ENCODE data around the gene IQSEC2.

The IQSEC2 gene

GRCh38 chrX:53287493-53288138 lies 6.2 kb upstream of the IQSEC2 start:
- peaks cover 16 to 26% of the 10 kb centered on the region in 2 donors for H3K4me1 Mint-ChIP-seq
- peaks cover 0 to 31% of the 10 kb centered on the region in 2 donors for H3K27me3 Mint-ChIP-seq
- peak overlapping the region; percentile 66 to 83 for H3K4me3 Mint-ChIP-seq
- peak; percentile 86 for ATAC-seq (replicated peaks)
- no peaks in the 10 kb centered on the region for H3K9me3 Mint-ChIP-seq
- DNase-seq, result peak; percentile 28
- H3K36me3 Mint-ChIP-seq, result no peaks in the 10 kb centered on the region
- peak overlapping the region; percentile 70 for H3K27ac Mint-ChIP-seq

- peak; percentile 17 to 33 for ATAC-seq (replicated peaks)
Observed at GRCh38 chrX:53286171-53286570, 4.8 kb upstream of the IQSEC2 start.

GRCh38 chrX:53285591-53285990 lies 4.2 kb upstream of the IQSEC2 start:
- H3K4me1 Mint-ChIP-seq, result peaks cover 16 to 29% of the 10 kb centered on the region in 2 donors
- H3K27ac Mint-ChIP-seq, result no peak overlapping the region

More at GRCh38 chrX:53286171-53286570, 4.8 kb upstream of the IQSEC2 start:
- Mint-ChIP-seq H3K27me3 (peaks cover 0 to 37% of the 10 kb centered on the region in 2 donors), H3K36me3 (no peaks in the 10 kb centered on the region), H3K27ac (no peak overlapping the region), H3K4me3 (peak overlapping the region in 1 of 2 donors; percentile 36), H3K9me3 (no peaks in the 10 kb centered on the region), H3K4me1 (peaks cover 16 to 26% of the 10 kb centered on the region in 2 donors)
- DNase-seq, result no peak

GRCh38 chrX:53284684-53285447 lies 3.5 kb upstream of the IQSEC2 start:
- peak; percentile 46 to 57 for ATAC-seq (replicated peaks)
- H3K27ac Mint-ChIP-seq, result peak overlapping the region; percentile 66
- H3K36me3 Mint-ChIP-seq, result no peaks in the 10 kb centered on the region
- H3K9me3 Mint-ChIP-seq, result no peaks in the 10 kb centered on the region
- H3K4me1 Mint-ChIP-seq, result peaks cover 20 to 36% of the 10 kb centered on the region in 2 donors
- peaks cover 0 to 43% of the 10 kb centered on the region in 2 donors for H3K27me3 Mint-ChIP-seq
- no peak overlapping the region for H3K4me3 Mint-ChIP-seq
- peak; percentile 31 for DNase-seq

More at GRCh38 chrX:53285591-53285990, 4.2 kb upstream of the IQSEC2 start:
- peaks cover 0 to 37% of the 10 kb centered on the region in 2 donors for H3K27me3 Mint-ChIP-seq
- ATAC-seq (replicated peaks) (no peak), DNase-seq (no peak)
- no peak overlapping the region for H3K4me3 Mint-ChIP-seq
- no peaks in the 10 kb centered on the region for H3K36me3 Mint-ChIP-seq
- no peaks in the 10 kb centered on the region for H3K9me3 Mint-ChIP-seq

DNA sequence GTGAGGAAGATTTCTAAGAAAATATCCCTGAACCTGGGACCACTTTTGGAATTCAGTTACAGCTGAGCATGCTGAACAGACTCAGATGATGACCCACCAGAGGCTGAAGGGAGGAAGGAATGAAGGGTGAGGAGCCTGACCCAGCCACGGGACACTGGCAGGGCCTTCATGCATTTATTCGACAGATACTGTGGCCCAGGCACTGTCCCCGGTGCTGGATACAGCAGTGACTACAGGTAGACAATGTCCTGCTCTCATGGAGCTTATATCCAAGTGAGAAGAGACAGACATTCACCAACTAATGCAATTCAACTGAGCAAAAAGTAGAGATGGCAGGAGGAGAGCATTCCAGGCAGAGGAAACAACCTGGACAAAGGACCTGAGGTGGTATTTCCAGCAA lies 2.2 kb upstream of the IQSEC2 start:
- Mint-ChIP-seq H3K9me3 (no peaks in the 10 kb centered on the region), H3K27me3 (peaks cover 0 to 42% of the 10 kb centered on the region in 2 donors), H3K4me1 (peaks cover 25 to 35% of the 10 kb centered on the region in 2 donors), H3K27ac (no peak overlapping the region), H3K36me3 (no peaks in the 10 kb centered on the region), H3K4me3 (no peak overlapping the region)
- DNase-seq, result no peak
- no peak for ATAC-seq (replicated peaks)

GRCh38 chrX:53283099-53283498 lies 1.7 kb upstream of the IQSEC2 start:
- Mint-ChIP-seq H3K4me3 (no peak overlapping the region), H3K27me3 (peaks cover 0 to 42% of the 10 kb centered on the region in 2 donors), H3K4me1 (peaks cover 23 to 31% of the 10 kb centered on the region in 2 donors), H3K27ac (no peak overlapping the region), H3K9me3 (no peaks in the 10 kb centered on the region), H3K36me3 (no peaks in the 10 kb centered on the region)
- DNase-seq, result no peak
- no peak for ATAC-seq (replicated peaks)

- H3K36me3 Mint-ChIP-seq, result no peaks in the 10 kb centered on the region
- DNase-seq (no peak), ATAC-seq (replicated peaks) (no peak)
- no peak overlapping the region for H3K4me3 Mint-ChIP-seq
- H3K27me3 Mint-ChIP-seq, result peaks cover 0 to 42% of the 10 kb centered on the region in 2 donors
- peaks cover 18 to 21% of the 10 kb centered on the region in 2 donors for H3K4me1 Mint-ChIP-seq
- H3K27ac Mint-ChIP-seq, result peak overlapping the region; percentile 54
- no peaks in the 10 kb centered on the region for H3K9me3 Mint-ChIP-seq
Observed at GRCh38 chrX:53281963-53282695, 745 bp upstream of the IQSEC2 start.

DNA sequence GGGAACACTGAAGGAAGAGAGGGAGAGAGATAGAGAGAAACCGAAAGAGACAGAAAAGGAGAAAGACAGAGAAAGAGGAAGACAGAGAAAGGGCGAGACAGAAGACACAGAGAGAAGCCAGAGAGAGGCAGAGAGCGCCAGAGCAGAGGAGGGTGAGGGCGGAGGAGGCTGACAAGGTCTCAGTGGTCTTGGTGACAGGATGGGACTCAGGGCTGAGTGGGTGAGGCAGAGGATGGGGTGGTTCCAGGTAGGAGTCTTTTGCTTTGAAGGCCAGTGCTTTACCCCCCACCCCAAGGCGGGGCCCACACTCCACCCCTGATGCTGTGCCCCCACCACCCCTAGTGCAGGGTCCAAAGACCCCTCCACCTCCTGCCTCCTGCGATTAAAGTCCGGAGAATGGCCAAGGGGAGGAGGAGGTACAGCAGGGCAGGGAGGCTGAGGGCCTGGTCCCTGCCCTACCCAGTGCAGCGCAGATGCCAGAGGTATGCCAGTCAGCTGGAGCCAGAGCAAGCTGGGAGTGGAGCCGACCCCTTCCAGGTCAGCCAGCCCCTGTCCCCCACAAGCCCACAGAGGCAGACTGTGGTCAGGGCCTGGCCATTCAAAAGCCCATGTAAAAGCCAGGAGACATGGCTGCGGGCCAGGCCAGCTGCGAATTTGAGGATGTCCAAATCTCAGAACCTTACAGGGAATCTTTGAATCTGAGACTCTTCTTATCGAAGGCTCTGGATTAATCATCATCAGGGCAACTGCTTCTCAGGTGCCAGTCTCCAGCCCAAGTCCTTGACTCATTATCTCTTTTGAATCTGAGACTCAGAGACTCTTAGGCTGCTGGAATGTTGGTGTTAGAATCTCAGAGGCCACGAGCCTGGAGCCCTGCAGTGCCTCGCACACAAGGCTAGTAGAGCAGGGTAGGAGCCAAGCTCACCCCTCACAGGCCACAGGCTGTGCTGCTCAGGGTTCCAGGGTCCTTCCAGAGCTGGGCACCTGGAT lies 758 bp downstream of the IQSEC2 start:
- DNase-seq, result no peak
- Mint-ChIP-seq H3K4me1 (peaks cover 13 to 15% of the 10 kb centered on the region in 2 donors), H3K9me3 (no peaks in the 10 kb centered on the region), H3K36me3 (no peaks in the 10 kb centered on the region), H3K27ac (peak overlapping the region; percentile 42), H3K27me3 (peaks cover 0 to 42% of the 10 kb centered on the region in 2 donors), H3K4me3 (peak overlapping the region; percentile 69 to 70)
- ATAC-seq (replicated peaks), result peak; percentile 58 to 62

GRCh38 chrX:53279296-53280237 lies 1.8 kb downstream of the IQSEC2 start:
- Mint-ChIP-seq H3K36me3 (no peaks in the 10 kb centered on the region), H3K27ac (peak overlapping the region; percentile 42), H3K4me3 (peak overlapping the region; percentile 69 to 70), H3K27me3 (peaks cover 0 to 36% of the 10 kb centered on the region in 2 donors), H3K4me1 (peaks cover 13 to 14% of the 10 kb centered on the region in 2 donors), H3K9me3 (no peaks in the 10 kb centered on the region)
- DNase-seq, result no peak
- peak; percentile 47 to 60 for ATAC-seq (replicated peaks)

GRCh38 chrX:53272808-53273337 lies 8.5 kb downstream of the IQSEC2 start:
- ATAC-seq (replicated peaks), result no peak
- Mint-ChIP-seq H3K27ac (no peak overlapping the region), H3K9me3 (no peaks in the 10 kb centered on the region), H3K4me1 (no peaks in the 10 kb centered on the region), H3K4me3 (no peak overlapping the region), H3K27me3 (no peaks in the 10 kb centered on the region), H3K36me3 (no peaks in the 10 kb centered on the region)
- DNase-seq, result no peak

- H3K36me3 Mint-ChIP-seq, result no peaks in the 10 kb centered on the region
- H3K27me3 Mint-ChIP-seq, result peaks cover 2 to 12% of the 10 kb centered on the region in 2 donors
- H3K9me3 Mint-ChIP-seq, result no peaks in the 10 kb centered on the region
- no peak overlapping the region for H3K4me3 Mint-ChIP-seq
- H3K4me1 Mint-ChIP-seq, result no peaks in the 10 kb centered on the region
- no peak overlapping the region for H3K27ac Mint-ChIP-seq
- no peak for DNase-seq
- no peak for ATAC-seq (replicated peaks)
Observed at GRCh38 chrX:53269536-53270107, 11.8 kb downstream of the IQSEC2 start.

- no peak for DNase-seq
- H3K36me3 Mint-ChIP-seq, result no peaks in the 10 kb centered on the region
- no peak for ATAC-seq (replicated peaks)
- H3K4me1 Mint-ChIP-seq, result peaks cover 8 to 11% of the 10 kb centered on the region in 2 donors
- no peaks in the 10 kb centered on the region for H3K9me3 Mint-ChIP-seq
- H3K27ac Mint-ChIP-seq, result no peak overlapping the region
- H3K4me3 Mint-ChIP-seq, result no peak overlapping the region
- H3K27me3 Mint-ChIP-seq, result peaks cover 7 to 25% of the 10 kb centered on the region in 2 donors
Observed at GRCh38 chrX:53268173-53268572, 13.2 kb downstream of the IQSEC2 start.

Measured in stimulated activated naive B cell treated with anti-CD40 and anti-IgM and Interleukin-4, amounts not matched to agents 10 μg/mL and 1 μg/mL and 100 μg/mL, for 72 hours (primary cell).